Right atrium auricular region (tissue), 2 donors: Measurements from ENCODE around the gene ANKHD1. TPM values are rescaled to one million over a fixed set of nuclear protein-coding genes. Genes with fewer than 3 reads are reported as not detected.

ENCODE experiments used
- DNase-seq: peaks from one replicate; pipeline ENCODE4 v3.0.0-alpha.2; 2019; ENCODE audit warnings: low spot score
- H3K27ac ChIP-seq, 2 donors: fragments of 200-600 bp; sonication (generic); 1 replicate in 1 of 2; 2 replicates in 1 of 2; pipeline ENCODE4 v1.5.1; 2016 to 2019
- H3K27me3 ChIP-seq, 2 donors: fragments of 200-600 bp; sonication (generic); one replicate each; pipeline versions ENCODE4 v1.5.1 to v1.6.0; 2017 to 2019
- H3K36me3 ChIP-seq: fragments of 200-600 bp; sonication (generic); one replicate; pipeline ENCODE4 v1.5.1; 2016
- H3K4me1 ChIP-seq, 2 donors: fragments of 200-600 bp; sonication (generic); one replicate each; pipeline versions ENCODE4 v1.5.1 to v1.6.0; 2017 to 2019
- H3K4me3 ChIP-seq, 2 donors: fragments of 200-600 bp; sonication (generic); 1 replicate in 1 of 2; 2 replicates in 1 of 2; pipeline ENCODE4 v1.5.1; 2017 to 2019; ENCODE audit warnings: mild to moderate bottlenecking in 1 of 2, moderate library complexity in 1 of 2
- H3K9me3 ChIP-seq, 2 donors: fragments of 200-600 bp; sonication (generic); one replicate each; pipeline ENCODE4 v1.5.1; 2019
- total RNA-seq, 2 donors: library from RNA; depleted of rRNA; stranded (reverse); fragments of >200 nt; gene quantifications; one replicate each; pipeline ENCODE4 v1.1.0, GENCODE V29; 2016
- TF ChIP-seq, protein P1 (sequence below), 2 donors: fragments of 200-600 bp; sonication (generic); IDR thresholded peaks; one replicate each; pipeline ENCODE4 v1.5.1; 2019; ENCODE audit warnings: antibody characterized with exemption in 2 of 2

Gene ANKHD1
- total RNA-seq, 2 donors from 2014 or later: 50.4 to 58.6 TPM

DNA sequence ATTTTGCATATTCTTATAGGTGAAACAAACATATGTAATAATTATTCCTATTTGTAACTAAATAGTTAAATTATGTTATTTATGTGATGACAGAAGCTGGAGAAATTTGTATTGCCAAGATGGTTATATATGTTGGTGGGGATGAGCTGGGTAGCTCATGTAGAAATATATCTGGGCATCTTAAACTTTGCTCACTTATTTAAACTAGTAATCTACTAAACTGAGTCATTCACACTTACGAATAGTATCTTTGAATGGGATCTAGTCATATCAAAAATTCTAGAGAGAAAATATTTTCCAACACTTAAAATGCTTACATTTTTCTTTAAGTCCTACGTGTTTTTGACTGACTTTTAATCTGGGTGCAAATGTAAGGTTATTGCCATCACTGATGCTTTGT is 101.2 kb downstream of the ANKHD1 start:
- no peaks in the 10 kb centered on the region for H3K4me1 ChIP-seq
- H3K27ac ChIP-seq: no peak overlapping the region
- no peak overlapping the region for H3K4me3 ChIP-seq
- H3K27me3 ChIP-seq: no peaks in the 10 kb centered on the region
- TF ChIP-seq, protein P1, sequence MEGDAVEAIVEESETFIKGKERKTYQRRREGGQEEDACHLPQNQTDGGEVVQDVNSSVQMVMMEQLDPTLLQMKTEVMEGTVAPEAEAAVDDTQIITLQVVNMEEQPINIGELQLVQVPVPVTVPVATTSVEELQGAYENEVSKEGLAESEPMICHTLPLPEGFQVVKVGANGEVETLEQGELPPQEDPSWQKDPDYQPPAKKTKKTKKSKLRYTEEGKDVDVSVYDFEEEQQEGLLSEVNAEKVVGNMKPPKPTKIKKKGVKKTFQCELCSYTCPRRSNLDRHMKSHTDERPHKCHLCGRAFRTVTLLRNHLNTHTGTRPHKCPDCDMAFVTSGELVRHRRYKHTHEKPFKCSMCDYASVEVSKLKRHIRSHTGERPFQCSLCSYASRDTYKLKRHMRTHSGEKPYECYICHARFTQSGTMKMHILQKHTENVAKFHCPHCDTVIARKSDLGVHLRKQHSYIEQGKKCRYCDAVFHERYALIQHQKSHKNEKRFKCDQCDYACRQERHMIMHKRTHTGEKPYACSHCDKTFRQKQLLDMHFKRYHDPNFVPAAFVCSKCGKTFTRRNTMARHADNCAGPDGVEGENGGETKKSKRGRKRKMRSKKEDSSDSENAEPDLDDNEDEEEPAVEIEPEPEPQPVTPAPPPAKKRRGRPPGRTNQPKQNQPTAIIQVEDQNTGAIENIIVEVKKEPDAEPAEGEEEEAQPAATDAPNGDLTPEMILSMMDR (IDR thresholded peaks at IDR 0.05): no peak
- H3K36me3 ChIP-seq: peaks cover 33% of the 10 kb centered on the region
- no peak for DNase-seq
- no peaks in the 10 kb centered on the region for H3K9me3 ChIP-seq

DNA sequence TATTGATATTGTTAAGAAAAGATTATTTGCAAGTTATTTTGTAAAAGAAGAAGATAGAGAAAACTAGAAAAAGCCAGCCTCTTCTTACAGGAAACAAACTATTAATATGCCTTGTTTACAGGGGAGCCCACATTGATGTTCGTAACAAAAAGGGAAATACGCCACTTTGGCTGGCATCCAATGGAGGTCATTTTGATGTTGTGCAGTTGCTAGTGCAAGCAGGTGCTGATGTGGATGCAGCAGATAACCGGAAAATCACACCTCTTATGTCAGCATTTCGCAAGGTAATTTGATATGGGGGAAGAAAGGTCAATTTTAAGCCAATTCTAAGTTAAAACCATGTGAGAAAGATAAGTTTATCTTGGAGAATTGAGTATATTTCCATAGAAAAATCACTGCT is 108.3 kb downstream of the ANKHD1 start:
- TF ChIP-seq, protein P1 (IDR thresholded peaks at IDR 0.05): no peak
- no peak for DNase-seq
- Histone ChIP-seq H3K36me3 (peaks cover 85% of the 10 kb centered on the region), H3K27ac (no peak overlapping the region), H3K4me1 (no peaks in the 10 kb centered on the region), H3K4me3 (no peak overlapping the region), H3K27me3 (no peaks in the 10 kb centered on the region), H3K9me3 (no peaks in the 10 kb centered on the region)

DNA sequence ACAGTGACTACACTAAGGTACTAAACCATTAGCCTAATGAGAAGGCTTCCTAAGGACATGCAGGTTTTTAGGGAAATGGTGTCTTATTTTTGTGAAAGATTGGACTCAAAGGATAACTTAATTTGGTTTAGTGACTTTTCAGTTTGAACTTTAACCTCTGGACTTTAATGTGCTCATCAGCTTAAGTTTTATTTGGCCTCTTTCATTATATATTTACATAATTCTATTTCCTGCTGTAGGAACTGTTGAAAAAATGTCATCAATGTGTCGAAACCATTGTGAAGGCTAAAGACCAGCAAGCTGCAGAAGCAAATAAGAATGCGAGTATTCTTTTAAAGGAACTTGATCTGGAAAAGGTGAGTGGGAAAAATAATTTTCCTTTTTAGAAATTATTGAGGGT is 111.5 kb downstream of the ANKHD1 start:
- Histone ChIP-seq H3K36me3 (peaks cover 62% of the 10 kb centered on the region), H3K27ac (no peak overlapping the region), H3K27me3 (no peaks in the 10 kb centered on the region), H3K4me1 (no peaks in the 10 kb centered on the region), H3K4me3 (no peak overlapping the region), H3K9me3 (no peaks in the 10 kb centered on the region)
- no peak for DNase-seq
- TF ChIP-seq, protein P1 (IDR thresholded peaks at IDR 0.05): no peak

DNA sequence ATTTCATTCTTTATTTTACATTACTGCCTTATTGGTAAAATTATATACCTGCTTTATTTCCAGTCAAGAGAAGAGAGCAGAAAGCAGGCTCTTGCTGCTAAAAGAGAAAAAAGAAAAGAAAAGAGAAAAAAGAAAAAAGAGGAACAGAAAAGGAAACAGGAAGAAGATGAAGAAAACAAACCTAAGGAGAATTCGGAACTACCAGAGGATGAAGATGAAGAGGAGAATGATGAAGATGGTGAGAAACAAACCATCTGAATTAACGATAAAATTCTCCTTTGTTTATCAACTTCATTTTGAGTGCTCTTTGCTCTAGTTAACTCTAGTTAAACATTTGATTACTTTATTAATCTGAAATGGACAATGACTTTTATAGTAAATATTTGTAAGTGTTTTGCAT is 122.4 kb downstream of the ANKHD1 start:
- Histone ChIP-seq H3K27ac (no peak overlapping the region), H3K4me1 (no peaks in the 10 kb centered on the region), H3K27me3 (no peaks in the 10 kb centered on the region), H3K36me3 (peaks cover 50% of the 10 kb centered on the region), H3K4me3 (no peak overlapping the region), H3K9me3 (no peaks in the 10 kb centered on the region)
- DNase-seq: no peak
- TF ChIP-seq, protein P1 (IDR thresholded peaks at IDR 0.05): no peak

DNA sequence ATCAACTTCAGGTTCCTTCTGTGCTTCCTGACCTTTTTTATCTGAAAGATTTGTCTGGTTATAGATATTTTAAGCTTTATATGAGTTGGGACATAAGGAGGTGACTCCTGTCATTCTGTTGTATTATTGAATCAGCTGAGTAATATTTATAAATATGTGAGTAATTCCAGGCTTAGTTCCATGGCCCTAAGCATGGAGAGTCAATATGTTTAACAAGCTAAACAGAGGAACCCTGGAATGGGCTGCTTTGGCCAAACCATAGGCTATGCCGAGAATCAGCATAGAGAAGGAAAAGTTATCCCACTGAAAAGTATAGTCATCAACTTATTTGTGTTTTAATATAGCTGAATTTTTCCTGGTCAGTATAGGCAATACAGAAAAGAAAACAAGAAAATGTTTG is 138.6 kb downstream of the ANKHD1 start:
- Histone ChIP-seq H3K36me3 (peaks cover 78% of the 10 kb centered on the region), H3K9me3 (no peaks in the 10 kb centered on the region), H3K27ac (no peak overlapping the region), H3K27me3 (no peaks in the 10 kb centered on the region), H3K4me1 (no peaks in the 10 kb centered on the region), H3K4me3 (no peak overlapping the region)
- DNase-seq: no peak
- TF ChIP-seq, protein P1 (IDR thresholded peaks at IDR 0.05): no peak

DNA sequence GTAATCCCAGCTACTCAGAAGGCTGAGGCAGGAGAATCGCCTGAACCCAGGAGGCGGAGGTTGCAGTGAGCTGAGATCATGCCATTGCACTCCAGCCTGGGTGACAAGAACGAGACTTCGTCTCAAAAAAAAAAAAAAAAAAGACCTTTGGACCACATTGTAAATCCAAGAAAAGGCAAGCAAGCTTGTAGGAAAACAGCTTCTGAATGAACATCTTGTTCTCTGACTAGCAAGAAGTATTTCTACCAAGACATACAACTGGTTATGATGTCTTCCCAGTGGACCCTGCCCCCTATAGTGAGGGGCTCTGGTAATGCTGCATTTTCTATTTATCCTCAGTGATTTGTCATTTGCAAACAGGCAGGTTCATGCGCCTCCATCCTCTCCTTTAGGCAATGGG is 141.3 kb downstream of the ANKHD1 start:
- H3K27ac ChIP-seq: no peak overlapping the region
- no peaks in the 10 kb centered on the region for H3K9me3 ChIP-seq
- no peaks in the 10 kb centered on the region for H3K27me3 ChIP-seq
- TF ChIP-seq, protein P1 (IDR thresholded peaks at IDR 0.05): no peak
- no peak overlapping the region for H3K4me3 ChIP-seq
- no peak for DNase-seq
- H3K36me3 ChIP-seq: peaks cover 64% of the 10 kb centered on the region
- peaks cover 0 to 15% of the 10 kb centered on the region in 2 donors for H3K4me1 ChIP-seq
